ENCODE results near the gene SLC2A5.

Gene SLC2A5

GRCh38 chr1:9062846-9063245 is 6.6 kb downstream of the SLC2A5 start:
- DNase-seq (ENCODE audit: extremely low read depth in 1 of 2, low read depth in 1 of 2), result no peak

- no peak for DNase-seq (ENCODE audit: extremely low read depth in 1 of 2, low read depth in 1 of 2)
Observed at GRCh38 chr1:9062021-9062471, 7.4 kb downstream of the SLC2A5 start.

- no peak for DNase-seq (ENCODE audit: extremely low read depth in 1 of 2, low read depth in 1 of 2)
Observed at GRCh38 chr1:9061252-9061960, 8.0 kb downstream of the SLC2A5 start.

- DNase-seq (ENCODE audit: extremely low read depth in 1 of 2, low read depth in 1 of 2), result no peak
Observed at GRCh38 chr1:9059891-9060744, 9.3 kb downstream of the SLC2A5 start.

GRCh38 chr1:9058465-9058864 is 11.0 kb downstream of the SLC2A5 start:
- no peak for DNase-seq (ENCODE audit: extremely low read depth in 1 of 2, low read depth in 1 of 2)

GRCh38 chr1:9057851-9058250 is 11.6 kb downstream of the SLC2A5 start:
- DNase-seq (ENCODE audit: extremely low read depth in 1 of 2, low read depth in 1 of 2), result no peak

GRCh38 chr1:9052272-9053049 is 17.0 kb downstream of the SLC2A5 start:
- no peak for DNase-seq (ENCODE audit: extremely low read depth in 1 of 2, low read depth in 1 of 2)

- no peak for DNase-seq (ENCODE audit: extremely low read depth in 1 of 2, low read depth in 1 of 2)
Observed at GRCh38 chr1:9051379-9051778, 18.1 kb downstream of the SLC2A5 start.

- no peak for DNase-seq (ENCODE audit: extremely low read depth in 1 of 2, low read depth in 1 of 2)
Observed at GRCh38 chr1:9050803-9051202, 18.6 kb downstream of the SLC2A5 start.

GRCh38 chr1:9048551-9048950 is 20.9 kb downstream of the SLC2A5 start:
- DNase-seq (ENCODE audit: extremely low read depth in 1 of 2, low read depth in 1 of 2), result no peak

- DNase-seq (ENCODE audit: extremely low read depth in 1 of 2, low read depth in 1 of 2), result no peak
Observed at GRCh38 chr1:9047019-9047418, 22.4 kb downstream of the SLC2A5 start.

- no peak for DNase-seq (ENCODE audit: extremely low read depth in 1 of 2, low read depth in 1 of 2)
Observed at GRCh38 chr1:9045861-9046510, 23.4 kb downstream of the SLC2A5 start.

- no peak for DNase-seq (ENCODE audit: extremely low read depth in 1 of 2, low read depth in 1 of 2)
Observed at GRCh38 chr1:9044236-9044635, 25.2 kb downstream of the SLC2A5 start.

- no peak for DNase-seq (ENCODE audit: extremely low read depth in 1 of 2, low read depth in 1 of 2)
Observed at GRCh38 chr1:9042272-9042671, 27.2 kb downstream of the SLC2A5 start.

GRCh38 chr1:9041116-9041779 is 28.2 kb downstream of the SLC2A5 start:
- DNase-seq (ENCODE audit: extremely low read depth in 1 of 2, low read depth in 1 of 2), result no peak

GRCh38 chr1:9040659-9041030 is 28.8 kb downstream of the SLC2A5 start:
- no peak for DNase-seq (ENCODE audit: extremely low read depth in 1 of 2, low read depth in 1 of 2)

- DNase-seq (ENCODE audit: extremely low read depth in 1 of 2, low read depth in 1 of 2), result no peak
Observed at GRCh38 chr1:9039761-9040658, 29.4 kb downstream of the SLC2A5 start.

GRCh38 chr1:9038881-9039760 is 30.3 kb downstream of the SLC2A5 start:
- no peak for DNase-seq (ENCODE audit: extremely low read depth in 1 of 2, low read depth in 1 of 2)

- no peak for DNase-seq (ENCODE audit: extremely low read depth in 1 of 2, low read depth in 1 of 2)
Observed at GRCh38 chr1:9038338-9038650, 31.1 kb downstream of the SLC2A5 start.

Measured in activated CD8-positive, alpha-beta memory T cell treated with anti-CD3 and anti-CD28 coated beads for 1 hour (primary cell).